ENCODE results near the gene ZNF385B.

GRCh38 chr2:179626261-179626660, 235.2 kb downstream of the ZNF385B start:
- TF ChIP-seq CTCF (IDR thresholded peaks at IDR 0.05; ENCODE audit: low read length) (no peak), EZH2 (IDR thresholded peaks at IDR 0.05; ENCODE audit: borderline replicate concordance, low read length) (no peak)

Measured in OCI-LY1 (cell line).